Activated CD8-positive, alpha-beta memory T cell treated with anti-CD3 and anti-CD28 coated beads for 36 hours (primary cell): ENCODE data around the gene STK40. TPM values are rescaled to one million over a fixed set of nuclear protein-coding genes. Genes with fewer than 3 reads are reported as not detected.

Experiments
- CTCF ChIA-PET: fragments of 350-600 bp; sonication (Branson Sonifier 250); formaldehyde crosslinking; loops from one replicate; lab custom pipeline; 2021; ENCODE audit warnings: antibody characterized with exemption; lab: Charles Lee
- POLR2A ChIA-PET: fragments of 350-600 bp; sonication (Branson Sonifier 250); formaldehyde crosslinking; loops from one replicate; lab custom pipeline; 2021; ENCODE audit warnings: antibody characterized with exemption; lab: Charles Lee
- total RNA-seq, 2 experiments: library from RNA; stranded (reverse); gene quantifications; one replicate each; pipeline ENCODE4 v1.2.3, GENCODE V29; 2021

STK40 gene
- total RNA-seq, 2 experiments from 2014 or later = 59.9 to 60.4 TPM

DNA sequence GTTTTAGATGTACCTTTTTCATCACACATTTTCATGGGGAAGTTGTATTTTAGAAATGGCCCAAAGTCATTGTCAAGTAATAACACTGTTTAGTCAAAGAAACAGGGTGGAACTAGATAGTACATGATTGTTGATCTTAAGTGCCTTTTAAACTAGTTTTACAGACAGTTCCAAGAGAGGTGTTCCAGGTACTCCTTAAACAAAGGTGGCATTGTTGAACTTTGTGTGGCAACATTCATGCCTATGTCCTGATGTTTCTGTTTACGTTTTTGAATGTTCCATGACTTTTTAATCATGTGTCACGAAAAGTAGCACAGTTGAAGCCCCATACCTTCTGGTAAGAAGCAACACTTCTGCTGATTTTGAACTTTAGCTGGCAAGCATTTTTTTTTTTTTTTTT, 88.7 kb downstream of the STK40 start:
- ChIA-PET CTCF (interaction anchor here (1.2 kb wide), 1 partner anchor 11 kb away, joined by 3 read pairs; no protein-coding TSS in a partner anchor), POLR2A (no interaction called here)

DNA sequence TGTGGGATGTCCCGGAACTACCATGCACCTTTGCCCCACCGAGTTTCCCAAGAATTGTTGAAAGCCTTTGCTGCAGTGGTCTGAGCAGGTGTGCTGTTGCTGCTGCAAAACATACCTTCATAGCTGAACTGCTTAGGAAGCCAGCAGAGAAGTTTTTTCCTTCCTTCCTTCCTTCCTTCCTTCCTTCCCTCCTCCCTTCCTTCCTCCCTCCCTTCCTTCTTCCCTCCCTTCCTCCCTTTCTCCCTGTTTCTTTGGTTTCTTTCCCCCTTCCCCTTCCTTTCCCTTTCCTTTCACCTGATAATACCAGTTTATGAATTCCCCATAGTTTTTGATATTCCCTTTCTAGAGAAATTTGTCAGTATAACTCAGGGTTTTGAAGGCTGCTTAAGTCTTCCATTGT, 90.3 kb downstream of the STK40 start:
- POLR2A ChIA-PET = no interaction called here
- CTCF ChIA-PET = interaction anchor here (0.9 kb wide), 1 partner anchor 146 kb away, joined by 5 read pairs; the partner anchor contains the start of gene TRAPPC3

Other genes with a start within 250 kb of the STK40 start
- 10 to 100 TPM; 60.6 to 64.0 TPM for gene TRAPPC3, start 236.4 kb downstream of the STK40 start, total RNA-seq
- 100 to 1,000 TPM; 172 to 174 TPM for gene MAP7D1, start 229.8 kb downstream of the STK40 start, total RNA-seq
- gene THRAP3, start 161.5 kb downstream of the STK40 start, total RNA-seq = 100 to 1,000 TPM; 162 to 167 TPM
- gene SH3D21, start 79.6 kb downstream of the STK40 start, total RNA-seq = 1 to 10 TPM; 6.7 to 6.9 TPM
- 10 to 100 TPM; 13.9 to 14.2 TPM for gene EVA1B, start 62.3 kb downstream of the STK40 start, total RNA-seq
- gene LSM10, start 12.0 kb upstream of the STK40 start, total RNA-seq = 10 to 100 TPM; 75.7 to 81.0 TPM
- gene OSCP1, start 64.5 kb upstream of the STK40 start, total RNA-seq = 1 to 10 TPM; 2.3 to 2.7 TPM
- 100 to 1,000 TPM; 134 to 144 TPM for gene MRPS15, start 78.5 kb upstream of the STK40 start, total RNA-seq
- not detected for gene CSF3R, start 97.0 kb upstream of the STK40 start, total RNA-seq